GM13976 (cell line): ENCODE results near the gene RHO.
A peak's percentile ranks its signal among the peaks of the same experiment; 100 is the strongest.
"Not testable (repeated sequence)": the region's sequence is repeated elsewhere in the genome, so short reads cannot be mapped to it uniquely, and the experiment has no call there.

Experiments used
- DNase-seq: peaks from one replicate; pipeline ENCODE4 v3.0.0; 2012; ENCODE audit warnings: low spot score
- in situ Hi-C: fragments of 300-500 bp; cut with MboI; formaldehyde crosslinking; loops from one replicate; pipeline ENCODE4 v1.12.0; 2022; ENCODE audit warnings: low sequenced_read_pairs, mixed read lengths, inconsistent platforms; ENCODE audit not compliant: unreplicated experiment
- TF ChIP-seq, protein P1 (sequence below): IDR thresholded peaks from 2 replicates; pipeline ENCODE4 v1.5.1; 2012; ENCODE audit warnings: borderline replicate concordance, mild to moderate bottlenecking; ENCODE audit not compliant: insufficient read depth; ENCODE audit errors: extremely low read depth, missing control alignments, control extremely low read depth

RHO gene

DNA sequence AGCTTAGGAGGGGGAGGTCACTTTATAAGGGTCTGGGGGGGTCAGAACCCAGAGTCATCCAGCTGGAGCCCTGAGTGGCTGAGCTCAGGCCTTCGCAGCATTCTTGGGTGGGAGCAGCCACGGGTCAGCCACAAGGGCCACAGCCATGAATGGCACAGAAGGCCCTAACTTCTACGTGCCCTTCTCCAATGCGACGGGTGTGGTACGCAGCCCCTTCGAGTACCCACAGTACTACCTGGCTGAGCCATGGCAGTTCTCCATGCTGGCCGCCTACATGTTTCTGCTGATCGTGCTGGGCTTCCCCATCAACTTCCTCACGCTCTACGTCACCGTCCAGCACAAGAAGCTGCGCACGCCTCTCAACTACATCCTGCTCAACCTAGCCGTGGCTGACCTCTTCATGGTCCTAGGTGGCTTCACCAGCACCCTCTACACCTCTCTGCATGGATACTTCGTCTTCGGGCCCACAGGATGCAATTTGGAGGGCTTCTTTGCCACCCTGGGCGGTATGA lies at the start of gene RHO:
Gene RHO, plus strand, starts transcription at position 51 of the 512 bp plus-strand sequence. Its CDS starts 95 bp downstream, at position 146.
- DNase-seq: no peak
- in situ Hi-C loops: no loop called here
- TF ChIP-seq, protein P1, sequence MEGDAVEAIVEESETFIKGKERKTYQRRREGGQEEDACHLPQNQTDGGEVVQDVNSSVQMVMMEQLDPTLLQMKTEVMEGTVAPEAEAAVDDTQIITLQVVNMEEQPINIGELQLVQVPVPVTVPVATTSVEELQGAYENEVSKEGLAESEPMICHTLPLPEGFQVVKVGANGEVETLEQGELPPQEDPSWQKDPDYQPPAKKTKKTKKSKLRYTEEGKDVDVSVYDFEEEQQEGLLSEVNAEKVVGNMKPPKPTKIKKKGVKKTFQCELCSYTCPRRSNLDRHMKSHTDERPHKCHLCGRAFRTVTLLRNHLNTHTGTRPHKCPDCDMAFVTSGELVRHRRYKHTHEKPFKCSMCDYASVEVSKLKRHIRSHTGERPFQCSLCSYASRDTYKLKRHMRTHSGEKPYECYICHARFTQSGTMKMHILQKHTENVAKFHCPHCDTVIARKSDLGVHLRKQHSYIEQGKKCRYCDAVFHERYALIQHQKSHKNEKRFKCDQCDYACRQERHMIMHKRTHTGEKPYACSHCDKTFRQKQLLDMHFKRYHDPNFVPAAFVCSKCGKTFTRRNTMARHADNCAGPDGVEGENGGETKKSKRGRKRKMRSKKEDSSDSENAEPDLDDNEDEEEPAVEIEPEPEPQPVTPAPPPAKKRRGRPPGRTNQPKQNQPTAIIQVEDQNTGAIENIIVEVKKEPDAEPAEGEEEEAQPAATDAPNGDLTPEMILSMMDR: no peak

DNA sequence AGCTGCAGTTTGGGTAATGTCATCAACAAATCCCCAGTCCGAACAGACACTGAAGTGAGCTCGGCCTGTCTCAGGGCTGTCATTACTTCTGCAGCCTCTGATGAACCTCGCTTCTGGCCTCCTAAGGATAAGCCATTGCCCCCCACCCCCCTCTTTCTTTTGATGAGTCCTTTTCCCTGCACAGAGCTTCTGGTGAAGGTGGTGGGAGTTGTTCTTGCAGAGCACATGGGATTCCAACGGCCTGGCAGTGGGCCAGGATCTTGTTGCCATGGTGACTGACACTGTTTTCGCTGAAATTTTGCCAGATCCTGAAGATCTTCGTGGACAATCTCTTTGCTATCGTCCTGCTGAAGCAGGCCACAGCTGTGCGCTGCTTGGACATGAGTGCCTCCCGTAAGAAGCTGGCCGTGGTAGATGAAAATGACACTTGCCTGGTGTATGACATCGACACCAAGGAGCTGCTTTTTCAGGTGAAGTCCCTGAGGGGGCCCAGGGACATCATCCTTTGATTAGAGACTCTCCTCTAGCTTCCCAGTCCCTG lies 47.1 kb upstream of the RHO start:
- not testable (repeated sequence) for DNase-seq
- in situ Hi-C loops: loop anchor here (25.0 kb wide), 1 partner anchor 356 kb away; no protein-coding TSS in a partner anchor

DNA sequence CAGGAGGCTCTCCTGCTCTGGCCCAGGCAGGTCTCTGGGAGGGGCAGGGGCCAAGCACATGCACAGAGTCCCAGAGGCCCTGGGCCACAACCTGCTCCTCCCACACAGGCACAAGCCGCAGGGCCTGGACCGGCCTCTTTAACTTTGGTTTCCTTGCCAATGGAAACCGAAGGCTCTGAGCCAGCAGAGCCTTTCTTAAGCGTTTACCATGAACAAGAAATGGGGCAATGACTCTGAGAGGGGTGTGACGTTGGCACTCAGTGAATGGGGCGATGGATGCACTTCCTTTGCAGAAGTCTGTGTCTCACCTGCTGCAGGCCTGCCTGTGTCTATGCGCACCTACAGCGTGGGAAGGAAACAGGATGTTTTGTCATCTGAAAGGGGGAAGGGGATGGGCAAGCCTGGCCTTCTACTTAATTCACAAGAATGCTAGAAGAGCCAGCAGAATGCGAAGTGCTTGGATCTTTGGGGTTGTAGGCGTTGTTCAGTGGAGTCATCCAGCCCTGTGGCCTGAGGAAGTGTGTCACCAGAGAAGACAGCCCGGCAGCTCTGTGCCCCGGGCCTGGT lies 46.6 kb upstream of the RHO start:
- DNase-seq: no peak
- in situ Hi-C loops: loop anchor here (25.0 kb wide), 1 partner anchor 355 kb away; no protein-coding TSS in a partner anchor

DNA sequence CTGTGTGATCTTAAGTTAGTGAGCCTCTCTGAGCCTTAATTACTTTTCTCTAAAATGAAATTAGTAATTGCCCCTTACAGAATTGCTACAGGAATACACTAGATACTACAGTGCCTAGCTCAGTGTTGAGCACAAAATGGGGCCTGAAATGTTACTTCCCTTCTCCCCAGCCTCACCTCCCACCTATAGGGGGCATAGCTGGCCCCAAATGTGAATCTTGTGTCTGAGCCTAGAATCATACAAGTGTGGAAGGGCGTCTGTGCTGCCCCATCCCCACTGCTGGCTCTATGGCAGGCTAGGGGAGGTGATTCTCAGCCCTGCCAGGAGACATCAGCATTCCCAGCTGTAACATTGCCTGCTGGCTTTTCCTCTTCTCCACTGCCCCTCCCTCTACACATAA lies 45.7 kb upstream of the RHO start:
- TF ChIP-seq, protein P1: no peak
- DNase-seq: no peak
- in situ Hi-C loops: loop anchor here (25.0 kb wide), 1 partner anchor 355 kb away; no protein-coding TSS in a partner anchor

More for the DNA sequence above, 46.6 kb upstream of the RHO start:
- TF ChIP-seq, protein P1: no peak

DNA sequence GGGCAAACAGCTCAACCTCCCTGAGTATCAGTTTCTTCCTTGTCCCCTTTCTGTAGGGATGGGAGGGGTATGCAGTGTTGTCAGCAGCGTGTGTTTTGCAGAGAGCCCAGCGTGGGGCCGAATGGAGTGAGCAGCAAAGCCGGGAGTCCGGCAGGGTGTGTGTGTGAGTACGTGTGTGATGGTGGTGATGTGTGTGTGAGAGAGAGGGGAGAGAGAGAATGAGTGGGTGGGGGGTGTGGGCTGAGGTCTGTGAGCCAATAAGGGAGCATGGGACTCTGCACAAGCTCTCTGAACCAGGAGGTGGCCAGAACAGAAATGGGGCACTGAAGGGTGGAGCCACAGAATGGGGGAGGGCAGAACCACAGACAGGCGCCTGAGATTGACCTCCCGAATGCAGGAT lies 44.6 kb upstream of the RHO start:
- in situ Hi-C loops: loop anchor here (25.0 kb wide), 1 partner anchor 353 kb away; no protein-coding TSS in a partner anchor
- DNase-seq: no peak
- TF ChIP-seq, protein P1: no peak

DNA sequence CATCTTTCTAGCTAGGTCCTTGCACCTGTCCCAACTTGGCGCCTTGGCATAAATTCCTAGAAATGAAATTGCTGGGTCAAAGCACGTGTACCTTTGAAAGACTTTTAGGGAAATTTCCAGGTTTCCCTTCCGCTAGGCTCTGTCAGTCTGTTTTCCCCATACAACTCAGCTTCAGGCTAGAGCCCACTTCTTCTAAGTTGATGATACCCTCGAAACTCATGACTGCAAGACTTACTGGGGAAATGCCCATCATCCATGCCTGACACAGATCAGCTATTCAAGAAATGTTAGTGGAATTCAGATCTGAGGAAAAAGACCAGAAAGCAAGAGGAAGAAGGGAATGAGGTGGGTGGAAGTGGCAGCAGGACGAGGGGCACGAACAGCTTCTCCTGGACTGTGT lies 43.3 kb upstream of the RHO start:
- in situ Hi-C loops: loop anchor here (25.0 kb wide), 1 partner anchor 352 kb away; no protein-coding TSS in a partner anchor
- DNase-seq: not testable (repeated sequence)

DNA sequence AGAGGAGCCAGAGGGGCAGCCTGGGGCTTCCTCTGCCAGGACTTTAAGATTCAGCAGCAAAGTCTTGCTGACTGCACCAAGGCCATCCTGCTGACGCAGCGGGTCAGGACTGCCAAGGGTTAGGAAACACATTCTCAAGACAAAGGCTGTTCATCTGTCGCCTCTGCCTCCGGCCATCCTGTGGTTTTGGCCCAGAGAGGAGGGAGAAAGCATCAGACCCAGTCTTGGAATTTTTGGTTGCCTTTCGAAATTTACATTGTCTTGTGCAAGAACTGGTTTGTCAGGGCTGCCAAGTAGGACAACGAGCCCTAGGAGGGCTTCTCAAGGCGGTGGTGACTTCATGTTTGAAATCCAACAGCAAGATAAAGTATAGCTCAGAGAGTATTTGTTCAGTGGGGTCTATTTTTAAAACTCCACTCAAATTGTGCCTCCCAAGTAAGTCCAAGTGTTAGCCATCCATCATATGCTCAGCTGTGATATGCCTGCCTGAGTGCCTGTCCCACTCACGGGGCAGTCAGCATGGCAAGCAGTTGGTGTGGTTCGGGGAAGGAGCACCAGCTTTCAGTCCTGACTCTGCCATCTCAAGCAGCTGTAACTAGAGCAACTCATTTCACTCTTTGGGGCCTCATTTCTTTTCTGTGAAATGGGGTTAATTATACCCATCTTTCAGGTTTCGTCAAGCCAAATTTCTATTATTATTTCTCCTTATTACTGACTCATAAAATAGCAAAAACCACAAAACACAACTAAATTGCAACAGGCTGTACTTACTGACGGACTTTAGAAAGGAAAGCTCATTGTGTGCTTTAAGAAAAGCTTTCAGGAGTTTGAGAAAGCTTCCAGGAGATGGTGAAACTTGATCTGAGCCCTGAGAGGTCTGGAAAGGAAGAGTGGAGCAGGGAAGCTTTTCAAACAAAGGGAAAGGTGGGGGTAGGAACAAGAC lies 42.4 kb upstream of the RHO start:
- peak; percentile 40 for DNase-seq
- in situ Hi-C loops: loop anchor here (25.0 kb wide), 1 partner anchor 351 kb away; no protein-coding TSS in a partner anchor
- TF ChIP-seq, protein P1: no peak
